H1 (cell line): ENCODE data around the gene PNPLA1. TPM values are rescaled to one million over a fixed set of nuclear protein-coding genes. Genes with fewer than 3 reads are reported as not detected.

Experiments used
- CREB1 ChIP-seq: IDR thresholded peaks from 2 replicates; pipeline ENCODE4 v1.6.1; 2012; ENCODE audit warnings: inconsistent platforms
- E2F6 ChIP-seq: IDR thresholded peaks from 2 replicates; pipeline ENCODE4 v1.6.1; 2012; ENCODE audit warnings: inconsistent platforms
- JUN ChIP-seq: IDR thresholded peaks from 2 replicates; pipeline ENCODE4 v1.6.1; 2011; ENCODE audit warnings: low read depth, mild to moderate bottlenecking, improper control_type of control experiment, low read length
- JUND ChIP-seq: IDR thresholded peaks from 2 replicates; pipeline ENCODE4 v1.6.1; 2011; ENCODE audit warnings: mild to moderate bottlenecking, improper control_type of control experiment, low read length
- MAX ChIP-seq: IDR thresholded peaks from 2 replicates; pipeline ENCODE4 v1.6.1; 2012; ENCODE audit warnings: inconsistent platforms
- PHF8 ChIP-seq: fragments of 200-600 bp; sonication (generic); conservative IDR thresholded peaks from 2 replicates; pipeline ENCODE4 v1.7.1; 2012; ENCODE audit warnings: low read depth, mild to moderate bottlenecking, inconsistent platforms, low read length, moderate library complexity
- RAD21 ChIP-seq, 2 experiments: IDR thresholded peaks in 1 of 2; conservative IDR thresholded peaks in 1 of 2; 2 replicates each; pipeline ENCODE4 v1.6.1; 2011; ENCODE audit warnings: low read depth in 2 of 2, low read length in 2 of 2, improper control_type of control experiment in 1 of 2, inconsistent platforms in 1 of 2, mild to moderate bottlenecking in 1 of 2, moderate library complexity in 1 of 2
- SIN3A ChIP-seq, 2 experiments: IDR thresholded peaks in 1 of 2; conservative IDR thresholded peaks in 1 of 2; 2 replicates each; pipeline ENCODE4 v1.6.1; 2011 to 2012; ENCODE audit warnings: low read length in 2 of 2, improper control_type of control experiment in 1 of 2, low read depth in 1 of 2, mild to moderate bottlenecking in 1 of 2
- TAF1 ChIP-seq: IDR thresholded peaks from 2 replicates; pipeline ENCODE4 v1.6.1; 2011; ENCODE audit warnings: mild to moderate bottlenecking, low read depth, low read length
- TEAD4 ChIP-seq: IDR thresholded peaks from 2 replicates; pipeline ENCODE4 v1.6.1; 2012; ENCODE audit warnings: low read depth, low read length, inconsistent platforms, mixed read lengths
- polyA plus RNA-seq, 7 experiments: library from polyadenylated mRNA; depleted of rRNA in 3 of 7; stranded (reverse) in 5 of 7; unstranded in 2 of 7; fragments of >200 nt in 5 of 7; fragments of 200-250 nt in 2 of 7; gene quantifications; 1 replicate in 5 of 7; 2 replicates in 1 of 7; 4 replicates in 1 of 7; pipeline versions ENCODE4 v1.2.1 to v1.2.3, GENCODE V29; 2011 to 2013; ENCODE audit warnings: missing spikeins in 2 of 7, mixed read lengths in 2 of 7
- total RNA-seq: library from RNA; stranded (reverse); fragmentation: NEBNext Ultra II Directional; extraction: Animal tissue kit (Norgen Biotek cat#: 25700); gene quantifications from 2 replicates; pipeline ENCODE4 v1.2.1, GENCODE V29; 2021

The PNPLA1 gene
- total and polyA plus RNA-seq, 2 of the 8 experiments (the other 6 are each of a cell fraction or from before 2014, with no cell fraction given): not detected

GRCh38 chr6:36340618-36341454 is 71.0 kb downstream of the PNPLA1 start (continued):
- TF ChIP-seq JUND (no peak), RAD21 (IDR thresholded peaks at IDR 0.05 in 1 of 2, conservative IDR thresholded peaks at IDR 0.05 in 1 of 2; ENCODE audit: low read depth in 2 of 2, low read length in 2 of 2) (peak; percentile 49 to 64), TEAD4 (peak; percentile 61; the same call in 1 of the 2 replicates), TAF1 (0 out of 2 replicates have a peak, but pooled peaks have one; percentile 8), MAX (peak; percentile 65), PHF8 (no peak), CREB1 (peak; percentile 61), SIN3A (conservative IDR thresholded peaks at IDR 0.05 in 1 of 2, IDR thresholded peaks at IDR 0.05 in 1 of 2; ENCODE audit: low read depth in 1 of 2, low read length in 2 of 2) (peak in 1 of 2 experiments; percentile 25; a peak in 1 of 4 replicates), E2F6 (peak; percentile 79), JUN (no peak)
